Neural cell (in vitro differentiated cells): Measurements from ENCODE around the gene TUBA3D.
"Not testable (repeated sequence)": the region's sequence is repeated elsewhere in the genome, so short reads cannot be mapped to it uniquely, and the experiment has no call there.

Experiments used
- EZH2 ChIP-seq: fragments of 200-600, 300-800 bp; shearing (Covaris generic), sonication (generic); IDR thresholded peaks from 2 replicates; pipeline ENCODE4 v1.6.1; 2014; ENCODE audit warnings: antibody characterized with exemption, low read length, borderline replicate concordance, mild to moderate bottlenecking; ENCODE audit not compliant: insufficient read depth, poor library complexity, severe bottlenecking
- MXI1 ChIP-seq: fragments of 450-650 bp; conservative IDR thresholded peaks from 2 replicates; pipeline ENCODE4 v1.6.1; 2014; ENCODE audit warnings: antibody characterized with exemption, mild to moderate bottlenecking; ENCODE audit not compliant: poor library complexity, severe bottlenecking
- POLR2AphosphoS5 ChIP-seq: IDR thresholded peaks from 2 replicates; pipeline ENCODE4 v1.6.1; 2012
- RAD21 ChIP-seq: fragments of 450-650 bp; conservative IDR thresholded peaks from 2 replicates; pipeline ENCODE4 v1.6.1; 2014; ENCODE audit warnings: antibody characterized with exemption, mild to moderate bottlenecking, moderate library complexity
- SMC3 ChIP-seq: fragments of 450-650 bp; conservative IDR thresholded peaks from 2 replicates; pipeline ENCODE4 v1.6.1; 2014; ENCODE audit warnings: antibody characterized with exemption, mild to moderate bottlenecking, moderate library complexity; ENCODE audit not compliant: poor library complexity
- TAF1 ChIP-seq: IDR thresholded peaks from 2 replicates; pipeline ENCODE4 v1.6.1; 2012; ENCODE audit warnings: low read depth
- TF ChIP-seq, protein P1 (sequence below): IDR thresholded peaks from 2 replicates; pipeline ENCODE4 v1.6.1; 2012; ENCODE audit warnings: borderline replicate concordance
- TF ChIP-seq, protein P2 (sequence below): fragments of 450-650 bp; IDR thresholded peaks from 2 replicates; pipeline ENCODE4 v1.5.1; 2014; ENCODE audit warnings: antibody characterized with exemption, mild to moderate bottlenecking, moderate library complexity; ENCODE audit not compliant: poor library complexity, severe bottlenecking

DNA sequence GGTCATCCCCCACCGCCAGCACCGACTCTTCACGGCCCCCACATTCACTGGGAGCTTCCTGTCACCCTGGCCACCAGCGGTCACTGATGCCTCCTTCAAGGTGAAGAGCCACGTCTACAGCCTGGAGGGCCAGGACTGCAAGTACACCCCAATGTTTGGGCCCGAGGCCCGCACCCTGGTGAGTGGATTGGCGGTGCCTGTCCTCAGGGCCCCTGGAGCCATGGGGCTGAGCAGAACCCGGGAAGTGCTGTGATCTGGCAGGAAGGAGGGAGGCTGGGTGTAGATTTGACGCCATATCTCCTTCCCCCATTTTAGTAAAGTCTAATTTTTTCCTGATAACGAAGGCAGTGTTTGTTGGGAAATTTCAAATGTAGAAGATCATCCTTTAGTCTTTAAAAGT lies 42.6 kb downstream of the TUBA3D start:
- TF ChIP-seq POLR2AphosphoS5, EZH2, SMC3, TAF1, MXI1, RAD21: not testable (repeated sequence)
- TF ChIP-seq, protein P1, sequence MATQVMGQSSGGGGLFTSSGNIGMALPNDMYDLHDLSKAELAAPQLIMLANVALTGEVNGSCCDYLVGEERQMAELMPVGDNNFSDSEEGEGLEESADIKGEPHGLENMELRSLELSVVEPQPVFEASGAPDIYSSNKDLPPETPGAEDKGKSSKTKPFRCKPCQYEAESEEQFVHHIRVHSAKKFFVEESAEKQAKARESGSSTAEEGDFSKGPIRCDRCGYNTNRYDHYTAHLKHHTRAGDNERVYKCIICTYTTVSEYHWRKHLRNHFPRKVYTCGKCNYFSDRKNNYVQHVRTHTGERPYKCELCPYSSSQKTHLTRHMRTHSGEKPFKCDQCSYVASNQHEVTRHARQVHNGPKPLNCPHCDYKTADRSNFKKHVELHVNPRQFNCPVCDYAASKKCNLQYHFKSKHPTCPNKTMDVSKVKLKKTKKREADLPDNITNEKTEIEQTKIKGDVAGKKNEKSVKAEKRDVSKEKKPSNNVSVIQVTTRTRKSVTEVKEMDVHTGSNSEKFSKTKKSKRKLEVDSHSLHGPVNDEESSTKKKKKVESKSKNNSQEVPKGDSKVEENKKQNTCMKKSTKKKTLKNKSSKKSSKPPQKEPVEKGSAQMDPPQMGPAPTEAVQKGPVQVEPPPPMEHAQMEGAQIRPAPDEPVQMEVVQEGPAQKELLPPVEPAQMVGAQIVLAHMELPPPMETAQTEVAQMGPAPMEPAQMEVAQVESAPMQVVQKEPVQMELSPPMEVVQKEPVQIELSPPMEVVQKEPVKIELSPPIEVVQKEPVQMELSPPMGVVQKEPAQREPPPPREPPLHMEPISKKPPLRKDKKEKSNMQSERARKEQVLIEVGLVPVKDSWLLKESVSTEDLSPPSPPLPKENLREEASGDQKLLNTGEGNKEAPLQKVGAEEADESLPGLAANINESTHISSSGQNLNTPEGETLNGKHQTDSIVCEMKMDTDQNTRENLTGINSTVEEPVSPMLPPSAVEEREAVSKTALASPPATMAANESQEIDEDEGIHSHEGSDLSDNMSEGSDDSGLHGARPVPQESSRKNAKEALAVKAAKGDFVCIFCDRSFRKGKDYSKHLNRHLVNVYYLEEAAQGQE, result not testable (repeated sequence)
- TF ChIP-seq, protein P2, sequence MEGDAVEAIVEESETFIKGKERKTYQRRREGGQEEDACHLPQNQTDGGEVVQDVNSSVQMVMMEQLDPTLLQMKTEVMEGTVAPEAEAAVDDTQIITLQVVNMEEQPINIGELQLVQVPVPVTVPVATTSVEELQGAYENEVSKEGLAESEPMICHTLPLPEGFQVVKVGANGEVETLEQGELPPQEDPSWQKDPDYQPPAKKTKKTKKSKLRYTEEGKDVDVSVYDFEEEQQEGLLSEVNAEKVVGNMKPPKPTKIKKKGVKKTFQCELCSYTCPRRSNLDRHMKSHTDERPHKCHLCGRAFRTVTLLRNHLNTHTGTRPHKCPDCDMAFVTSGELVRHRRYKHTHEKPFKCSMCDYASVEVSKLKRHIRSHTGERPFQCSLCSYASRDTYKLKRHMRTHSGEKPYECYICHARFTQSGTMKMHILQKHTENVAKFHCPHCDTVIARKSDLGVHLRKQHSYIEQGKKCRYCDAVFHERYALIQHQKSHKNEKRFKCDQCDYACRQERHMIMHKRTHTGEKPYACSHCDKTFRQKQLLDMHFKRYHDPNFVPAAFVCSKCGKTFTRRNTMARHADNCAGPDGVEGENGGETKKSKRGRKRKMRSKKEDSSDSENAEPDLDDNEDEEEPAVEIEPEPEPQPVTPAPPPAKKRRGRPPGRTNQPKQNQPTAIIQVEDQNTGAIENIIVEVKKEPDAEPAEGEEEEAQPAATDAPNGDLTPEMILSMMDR, result not testable (repeated sequence)
